Tibial nerve (tissue), 4 donors: ENCODE data around the gene TSPAN5. TPM values are rescaled to one million over a fixed set of nuclear protein-coding genes. Genes with fewer than 3 reads are reported as not detected.

Experiments used
- DNase-seq, 2 donors: peaks; one replicate each; pipeline ENCODE4 v3.0.0-alpha.2; 2019; ENCODE audit warnings: low spot score in 2 of 2
- H3K27ac ChIP-seq, 4 donors: fragments of 200-600 bp; sonication (generic) in 3 of 4; one replicate each; pipeline ENCODE4 v1.5.1; 2017 to 2019; ENCODE audit warnings: mild to moderate bottlenecking in 1 of 4
- H3K27me3 ChIP-seq, 2 donors: fragments of 200-600 bp; sonication (generic) in 1 of 2; one replicate each; pipeline versions ENCODE4 v1.5.1 to v1.6.0; 2017 to 2019
- H3K36me3 ChIP-seq, 3 donors: fragments of 200-600 bp; sonication (generic); one replicate each; pipeline ENCODE4 v1.5.1; 2018 to 2019
- H3K4me1 ChIP-seq, 4 donors: fragments of 200-600 bp; sonication (generic) in 3 of 4; one replicate each; pipeline ENCODE4 v1.5.1; 2017 to 2019
- H3K4me3 ChIP-seq, 4 donors: fragments of 200-600 bp; sonication (generic) in 3 of 4; one replicate each; pipeline ENCODE4 v1.5.1; 2017 to 2019; ENCODE audit warnings: mild to moderate bottlenecking in 1 of 4, moderate library complexity in 1 of 4
- H3K9me3 ChIP-seq, 4 donors: fragments of 200-600 bp; sonication (generic) in 3 of 4; one replicate each; pipeline ENCODE4 v1.5.1; 2017 to 2019
- CTCF ChIP-seq, 5 experiments: fragments of 200-600 bp in 3 of 5; fragments of 450-650 bp in 2 of 5; sonication (generic) in 3 of 5; IDR thresholded peaks; one replicate each; pipeline ENCODE4 v1.5.1; 2016 to 2019; ENCODE audit warnings: antibody characterized with exemption in 5 of 5, mild to moderate bottlenecking in 3 of 5, moderate library complexity in 2 of 5
- EP300 ChIP-seq, 2 donors: sonication (generic); formaldehyde crosslinking; IDR thresholded peaks; one replicate each; pipeline ENCODE4 v1.6.1; 2017; ENCODE audit warnings: antibody characterized with exemption in 2 of 2, mild to moderate bottlenecking in 1 of 2
- POLR2A ChIP-seq, 2 donors: fragments of 450-650 bp; IDR thresholded peaks; one replicate each; pipeline ENCODE4 v1.6.1; 2017; ENCODE audit warnings: antibody characterized with exemption in 2 of 2, mild to moderate bottlenecking in 2 of 2, moderate library complexity in 2 of 2
- WGBS, 2 donors: methylation state at CpG; one replicate each; pipeline ENCODE4 v1.1.5; 2018; 5-methylcytosine and 5-hydroxymethylcytosine counted together
- total RNA-seq, 4 donors: library from RNA; depleted of rRNA; stranded (reverse); fragments of >200 nt; gene quantifications; one replicate each; pipeline ENCODE4 v1.1.0, GENCODE V29; 2016

The TSPAN5 gene
- total RNA-seq, 4 donors from 2014 or later, result 15.3 to 30.8 (median 25.6) TPM

- no peak for TF ChIP-seq CTCF (IDR thresholded peaks at IDR 0.05)
- TF ChIP-seq POLR2A (IDR thresholded peaks at IDR 0.05), result no peak
- TF ChIP-seq EP300 (IDR thresholded peaks at IDR 0.05), result no peak
- peak overlapping the region in 3 of 4 donors; percentile 49 to 86 (median 58) for H3K27ac ChIP-seq
- WGBS, 2 donors, result 53 to 69% methylated on average over 3 of the region's 3 CpGs
Measured at GRCh38 chr4:98614094-98614493, 44.3 kb downstream of the TSPAN5 start.

GRCh38 chr4:98613453-98614075, 44.8 kb downstream of the TSPAN5 start:
- Histone ChIP-seq H3K4me1 (peaks cover 0 to 25% (median 12%) of the 10 kb centered on the region in 4 donors), H3K9me3 (no peaks in the 10 kb centered on the region), H3K4me3 (no peak overlapping the region), H3K27me3 (no peaks in the 10 kb centered on the region), H3K27ac (peak overlapping the region in 3 of 4 donors; percentile 49 to 86 (median 58)), H3K36me3 (no peaks in the 10 kb centered on the region)
- no peak for TF ChIP-seq POLR2A (IDR thresholded peaks at IDR 0.05)
- no peak for TF ChIP-seq CTCF (IDR thresholded peaks at IDR 0.05)
- no peak for TF ChIP-seq EP300 (IDR thresholded peaks at IDR 0.05)
- no peak for DNase-seq
- WGBS, 2 donors, result 48 to 49% methylated on average over 4 of the region's 4 CpGs

More at GRCh38 chr4:98614094-98614493, 44.3 kb downstream of the TSPAN5 start:
- H3K27me3 ChIP-seq, result no peaks in the 10 kb centered on the region
- H3K4me3 ChIP-seq, result no peak overlapping the region
- no peaks in the 10 kb centered on the region for H3K36me3 ChIP-seq
- no peak for DNase-seq
- H3K9me3 ChIP-seq, result no peaks in the 10 kb centered on the region
- H3K4me1 ChIP-seq, result peaks cover 0 to 25% (median 12%) of the 10 kb centered on the region in 4 donors

DNA sequence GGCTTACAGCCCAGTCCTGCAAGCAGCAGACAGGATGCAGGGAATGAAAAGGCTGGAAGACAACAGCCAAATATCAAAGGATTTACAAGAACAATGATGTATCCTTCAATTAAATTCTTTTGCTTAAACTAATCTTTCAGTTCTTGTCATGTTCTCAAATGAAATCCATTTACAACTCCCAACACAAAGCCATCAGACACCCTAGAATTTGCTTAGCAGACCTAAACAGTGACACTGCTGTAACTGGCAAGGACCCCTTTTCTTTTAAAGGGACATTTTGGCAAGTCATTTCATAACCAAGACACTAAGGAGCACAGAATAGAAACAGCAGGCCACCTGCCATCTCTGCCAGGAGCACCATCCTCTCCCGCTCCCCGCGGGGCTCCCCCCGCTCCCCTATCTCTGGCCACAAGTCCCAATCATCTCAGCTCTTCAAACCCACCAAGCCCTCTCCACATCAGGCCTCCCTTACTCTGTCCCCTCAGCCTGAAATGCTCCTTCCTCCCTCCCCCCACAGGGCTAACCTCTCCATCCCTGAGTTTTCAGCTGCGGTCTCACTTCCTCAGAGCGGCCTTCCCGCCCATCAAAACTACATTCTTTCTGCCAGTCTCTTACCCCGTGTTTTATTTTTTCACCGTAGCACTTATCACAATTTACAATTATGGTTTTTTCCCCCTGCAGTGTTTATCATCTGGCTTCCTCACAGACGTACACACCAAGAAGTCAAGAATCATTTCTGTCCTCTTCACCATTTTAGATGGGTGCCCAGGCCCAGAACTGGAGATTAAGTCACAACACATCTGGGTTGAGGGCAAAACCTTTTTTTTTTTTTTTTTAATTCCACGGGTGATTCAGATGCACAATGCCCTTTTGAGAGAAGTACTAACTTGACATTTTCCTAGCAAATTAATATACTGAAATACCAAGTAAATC, 45.8 kb downstream of the TSPAN5 start:
- no peak overlapping the region for H3K4me3 ChIP-seq
- H3K36me3 ChIP-seq, result no peaks in the 10 kb centered on the region
- DNase-seq, result no peak
- TF ChIP-seq CTCF (IDR thresholded peaks at IDR 0.05) (no peak), EP300 (IDR thresholded peaks at IDR 0.05) (no peak), POLR2A (IDR thresholded peaks at IDR 0.05) (no peak)
- H3K4me1 ChIP-seq, result peaks cover 0 to 23% (median 12%) of the 10 kb centered on the region in 4 donors
- WGBS, 2 donors, result 62 to 64% methylated on average over 11 of the region's 11 CpGs
- H3K9me3 ChIP-seq, result no peaks in the 10 kb centered on the region
- no peaks in the 10 kb centered on the region for H3K27me3 ChIP-seq
- peak overlapping the region in 2 of 4 donors; percentile 58 to 86 for H3K27ac ChIP-seq

- Histone ChIP-seq H3K27ac (peak overlapping the region in 2 of 4 donors; percentile 12 to 86), H3K36me3 (no peaks in the 10 kb centered on the region), H3K4me3 (no peak overlapping the region), H3K27me3 (no peaks in the 10 kb centered on the region), H3K9me3 (no peaks in the 10 kb centered on the region), H3K4me1 (peaks cover 0 to 23% (median 12%) of the 10 kb centered on the region in 4 donors)
- TF ChIP-seq POLR2A (IDR thresholded peaks at IDR 0.05) (no peak), EP300 (IDR thresholded peaks at IDR 0.05) (no peak), CTCF (IDR thresholded peaks at IDR 0.05) (no peak)
- DNase-seq, result no peak
- WGBS, 2 donors, result 78 to 84% methylated on average over 6 of the region's 6 CpGs
Measured at GRCh38 chr4:98611677-98612317, 46.6 kb downstream of the TSPAN5 start.
